MV-4-11 (cell line): ENCODE measurements around the gene TMEM222.

Source experiments
- DNase-seq: peaks from one replicate; lab custom pipeline; 2025; lab: John Stamatoyannopoulos, UW

The TMEM222 gene

GRCh38 chr1:27306892-27307761 is 14.8 kb upstream of the TMEM222 start:
- no peak for DNase-seq

- no peak for DNase-seq
Observed at GRCh38 chr1:27307874-27308598, 13.9 kb upstream of the TMEM222 start.

- DNase-seq = no peak
Observed at GRCh38 chr1:27314169-27314568, 7.8 kb upstream of the TMEM222 start.

- no peak for DNase-seq
Observed at GRCh38 chr1:27314737-27315136, 7.2 kb upstream of the TMEM222 start.

GRCh38 chr1:27316860-27317259 is 5.1 kb upstream of the TMEM222 start:
- DNase-seq = no peak

GRCh38 chr1:27318136-27318535 is 3.8 kb upstream of the TMEM222 start:
- no peak for DNase-seq

- no peak for DNase-seq
Observed at GRCh38 chr1:27318596-27318995, 3.4 kb upstream of the TMEM222 start.

- DNase-seq = no peak
Observed at GRCh38 chr1:27322569-27323240, 742 bp downstream of the TMEM222 start.

GRCh38 chr1:27325286-27325685 is 3.3 kb downstream of the TMEM222 start:
- DNase-seq = no peak

- no peak for DNase-seq
Observed at GRCh38 chr1:27327964-27328363, 6.0 kb downstream of the TMEM222 start.

- no peak for DNase-seq
Observed at GRCh38 chr1:27330786-27331185, 8.8 kb downstream of the TMEM222 start.

GRCh38 chr1:27331426-27331825 is 9.5 kb downstream of the TMEM222 start:
- no peak for DNase-seq

- DNase-seq = no peak
Observed at GRCh38 chr1:27331922-27332321, 10.0 kb downstream of the TMEM222 start.

- no peak for DNase-seq
Observed at GRCh38 chr1:27332536-27333281, 10.7 kb downstream of the TMEM222 start.

GRCh38 chr1:27333717-27334279 is 11.8 kb downstream of the TMEM222 start:
- DNase-seq = no peak

- no peak for DNase-seq
Observed at GRCh38 chr1:27335506-27336422, 13.8 kb downstream of the TMEM222 start.

GRCh38 chr1:27336756-27337155 is 14.8 kb downstream of the TMEM222 start:
- DNase-seq = no peak

GRCh38 chr1:27338751-27339150 is 16.8 kb downstream of the TMEM222 start:
- DNase-seq = no peak

- DNase-seq = peak; percentile 48
Observed at GRCh38 chr1:27339213-27339612, 17.2 kb downstream of the TMEM222 start.

GRCh38 chr1:27341525-27342252 is 19.7 kb downstream of the TMEM222 start, which contains the start of gene SYTL1:
Gene SYTL1, plus strand, starts transcription at chr1:27342022. Its CDS starts 3,313 bp downstream, at chr1:27345335.
- peak; percentile 74 for DNase-seq
